Parathyroid adenoma (tissue), 2 donors: ENCODE measurements around the gene REEP1.

Experiments
- H2AFZ ChIP-seq: fragments of 300-600 bp; sonication (generic); one replicate; pipeline ENCODE4 v1.7.0; 2017; ENCODE audit warnings: antibody characterized with exemption, mild to moderate bottlenecking
- H3K27ac ChIP-seq: fragments of 300-600 bp; sonication (generic); one replicate; pipeline ENCODE4 v1.7.0; 2017
- H3K27me3 ChIP-seq: fragments of 300-600 bp; sonication (generic); one replicate; pipeline ENCODE4 v1.7.0; 2017; ENCODE audit warnings: low read length; ENCODE audit not compliant: control insufficient read depth, insufficient read depth
- H3K36me3 ChIP-seq: fragments of 300-600 bp; sonication (generic); one replicate; pipeline ENCODE4 v1.7.0; 2017; ENCODE audit warnings: low read length; ENCODE audit not compliant: control insufficient read depth, insufficient read depth
- H3K4me1 ChIP-seq: fragments of 300-600 bp; sonication (generic); one replicate; pipeline ENCODE4 v1.7.0; 2017; ENCODE audit warnings: control low read depth
- H3K4me2 ChIP-seq: fragments of 300-600 bp; sonication (generic); one replicate; pipeline ENCODE4 v1.7.0; 2017; ENCODE audit warnings: low read length
- H3K4me3 ChIP-seq: fragments of 300-600 bp; sonication (generic); one replicate; pipeline ENCODE4 v1.7.0; 2017; ENCODE audit warnings: low read depth, low read length
- H3K79me2 ChIP-seq: fragments of 300-600 bp; sonication (generic); one replicate; pipeline ENCODE4 v1.7.0; 2017; ENCODE audit warnings: control low read depth
- H3K9ac ChIP-seq: fragments of 300-600 bp; sonication (generic); one replicate; pipeline ENCODE4 v1.7.0; 2017; ENCODE audit warnings: mild to moderate bottlenecking
- H3K9me3 ChIP-seq: fragments of 300-600 bp; sonication (generic); one replicate; pipeline ENCODE4 v1.7.0; 2017; ENCODE audit warnings: low read length; ENCODE audit not compliant: control insufficient read depth
- TF ChIP-seq, protein P1 (sequence below): fragments of 300-600 bp; sonication (generic); IDR thresholded peaks from one replicate; pipeline ENCODE4 v1.7.0; 2017; ENCODE audit warnings: antibody characterized with exemption, mild to moderate bottlenecking
- donor health status: primary hyperparathyroidism.

The REEP1 gene

DNA sequence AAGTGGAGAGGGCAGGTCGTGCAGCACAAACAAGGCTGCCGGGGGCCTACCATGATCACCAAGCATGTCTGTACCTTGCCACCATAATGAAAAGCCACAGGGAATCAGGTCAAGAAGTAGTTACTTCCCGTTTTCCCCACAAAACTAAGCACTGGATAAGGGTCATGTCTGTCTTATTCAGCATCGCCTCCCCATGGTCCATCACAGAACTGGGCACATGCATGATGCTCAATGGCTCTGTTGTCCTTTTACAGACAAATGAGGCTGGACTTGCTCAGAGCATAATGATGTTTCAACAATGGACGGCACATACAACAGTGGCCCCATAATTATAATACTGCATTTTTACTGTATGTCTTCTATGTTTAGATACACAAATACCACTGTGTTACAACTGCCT, 27.5 kb downstream of the REEP1 start:
- Histone ChIP-seq H3K27ac (no peak overlapping the region), H3K9ac (no peak overlapping the region), H3K4me3 (no peak overlapping the region), H3K9me3 (no peaks in the 10 kb centered on the region), H2AFZ (no peak overlapping the region), H3K27me3 (no peaks in the 10 kb centered on the region), H3K36me3 (no peaks in the 10 kb centered on the region), H3K79me2 (peaks cover 3% of the 10 kb centered on the region), H3K4me2 (no peak overlapping the region), H3K4me1 (peaks cover 11% of the 10 kb centered on the region)
- TF ChIP-seq, protein P1, sequence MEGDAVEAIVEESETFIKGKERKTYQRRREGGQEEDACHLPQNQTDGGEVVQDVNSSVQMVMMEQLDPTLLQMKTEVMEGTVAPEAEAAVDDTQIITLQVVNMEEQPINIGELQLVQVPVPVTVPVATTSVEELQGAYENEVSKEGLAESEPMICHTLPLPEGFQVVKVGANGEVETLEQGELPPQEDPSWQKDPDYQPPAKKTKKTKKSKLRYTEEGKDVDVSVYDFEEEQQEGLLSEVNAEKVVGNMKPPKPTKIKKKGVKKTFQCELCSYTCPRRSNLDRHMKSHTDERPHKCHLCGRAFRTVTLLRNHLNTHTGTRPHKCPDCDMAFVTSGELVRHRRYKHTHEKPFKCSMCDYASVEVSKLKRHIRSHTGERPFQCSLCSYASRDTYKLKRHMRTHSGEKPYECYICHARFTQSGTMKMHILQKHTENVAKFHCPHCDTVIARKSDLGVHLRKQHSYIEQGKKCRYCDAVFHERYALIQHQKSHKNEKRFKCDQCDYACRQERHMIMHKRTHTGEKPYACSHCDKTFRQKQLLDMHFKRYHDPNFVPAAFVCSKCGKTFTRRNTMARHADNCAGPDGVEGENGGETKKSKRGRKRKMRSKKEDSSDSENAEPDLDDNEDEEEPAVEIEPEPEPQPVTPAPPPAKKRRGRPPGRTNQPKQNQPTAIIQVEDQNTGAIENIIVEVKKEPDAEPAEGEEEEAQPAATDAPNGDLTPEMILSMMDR, result no peak

DNA sequence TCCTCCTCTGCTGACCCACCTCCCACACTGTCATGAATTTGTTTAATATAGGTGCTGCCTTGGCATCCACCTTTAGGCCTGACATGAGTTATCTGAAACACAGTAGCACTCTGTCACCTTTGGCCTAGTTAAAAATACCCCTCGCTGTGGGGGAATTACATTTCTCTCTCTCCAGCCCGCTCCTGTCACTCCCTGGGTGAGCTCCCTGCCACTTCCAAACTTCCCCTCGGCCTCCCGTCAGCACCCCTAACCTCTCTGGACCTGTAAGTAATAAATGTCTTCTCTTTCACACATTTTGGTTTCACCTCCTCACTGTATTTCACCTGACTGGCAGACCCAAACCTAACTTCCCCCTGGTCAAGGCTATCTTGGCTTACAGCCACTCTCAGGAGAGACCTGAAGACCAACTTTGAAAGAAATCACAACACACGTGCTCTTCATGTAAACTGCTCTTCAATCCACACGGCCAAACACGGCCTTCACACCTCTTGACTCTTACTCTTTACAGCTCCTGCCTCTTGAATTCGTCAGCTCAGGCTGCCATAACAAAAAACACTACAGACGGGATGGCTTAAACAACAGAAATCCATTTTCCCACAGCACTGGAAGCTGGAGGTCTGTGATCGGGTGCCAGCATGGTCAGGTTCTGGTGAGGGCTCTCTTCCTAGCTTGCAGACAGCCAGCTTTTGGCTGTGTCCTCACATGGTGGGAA, 28.3 kb downstream of the REEP1 start:
- no peak overlapping the region for H3K9ac ChIP-seq
- H2AFZ ChIP-seq, result no peak overlapping the region
- H3K4me2 ChIP-seq, result no peak overlapping the region
- no peak overlapping the region for H3K27ac ChIP-seq
- no peaks in the 10 kb centered on the region for H3K36me3 ChIP-seq
- peaks cover 11% of the 10 kb centered on the region for H3K4me1 ChIP-seq
- no peaks in the 10 kb centered on the region for H3K9me3 ChIP-seq
- TF ChIP-seq, protein P1, result no peak
- H3K27me3 ChIP-seq, result no peaks in the 10 kb centered on the region
- H3K79me2 ChIP-seq, result peaks cover 3% of the 10 kb centered on the region
- no peak overlapping the region for H3K4me3 ChIP-seq

DNA sequence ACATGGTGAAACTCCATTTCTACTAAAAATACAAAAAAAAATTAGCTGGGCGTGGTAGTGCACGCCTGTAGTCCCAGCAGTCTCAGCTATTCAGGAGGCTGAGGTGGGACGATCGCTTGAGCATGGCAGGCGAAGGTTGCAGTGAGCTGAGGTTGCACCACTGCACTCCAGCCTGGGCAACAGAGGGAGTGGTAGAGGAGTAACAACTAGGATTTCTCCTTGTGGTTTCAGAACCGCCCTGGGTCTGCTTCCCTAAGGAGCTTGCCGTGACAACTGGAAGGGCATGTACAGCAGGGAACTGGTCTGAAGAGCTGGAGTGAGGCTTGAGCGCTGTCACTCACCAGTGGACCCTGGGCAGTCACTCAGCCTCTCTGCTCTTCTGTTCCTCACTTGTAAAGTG, 29.1 kb downstream of the REEP1 start:
- no peak overlapping the region for H3K27ac ChIP-seq

GRCh38 chr2:86307431-86307830, 30.0 kb downstream of the REEP1 start:
- TF ChIP-seq, protein P1, result no peak
- H3K27me3 ChIP-seq, result no peaks in the 10 kb centered on the region
- no peak overlapping the region for H2AFZ ChIP-seq
- H3K4me3 ChIP-seq, result no peak overlapping the region
- no peak overlapping the region for H3K4me2 ChIP-seq
- H3K9me3 ChIP-seq, result no peaks in the 10 kb centered on the region
- peaks cover 3% of the 10 kb centered on the region for H3K79me2 ChIP-seq
- peaks cover 11% of the 10 kb centered on the region for H3K4me1 ChIP-seq
- H3K9ac ChIP-seq, result no peak overlapping the region
- no peaks in the 10 kb centered on the region for H3K36me3 ChIP-seq
- H3K27ac ChIP-seq, result no peak overlapping the region

More for the DNA sequence above, 29.1 kb downstream of the REEP1 start:
- TF ChIP-seq, protein P1, result no peak
- Histone ChIP-seq H3K4me3 (no peak overlapping the region), H2AFZ (no peak overlapping the region), H3K36me3 (no peaks in the 10 kb centered on the region), H3K27me3 (no peaks in the 10 kb centered on the region), H3K79me2 (peaks cover 3% of the 10 kb centered on the region), H3K9me3 (no peaks in the 10 kb centered on the region), H3K9ac (no peak overlapping the region), H3K4me1 (peaks cover 11% of the 10 kb centered on the region), H3K4me2 (no peak overlapping the region)

DNA sequence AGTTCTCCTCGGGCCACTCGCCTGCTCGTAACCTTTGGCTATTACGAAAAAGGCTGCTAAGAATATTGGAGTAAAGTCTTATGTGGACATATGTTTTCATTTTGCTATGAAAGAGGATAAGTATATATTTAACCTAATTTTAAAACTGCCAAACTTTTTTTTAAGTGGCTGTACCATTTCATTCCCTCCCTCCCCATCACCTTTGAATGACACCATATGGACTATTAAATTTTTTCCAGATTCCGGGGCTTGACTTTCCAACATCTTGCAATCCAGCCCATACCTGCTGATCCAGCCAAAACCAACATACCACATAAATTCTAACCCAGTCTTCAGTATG, 31.5 kb downstream of the REEP1 start:
- Histone ChIP-seq H3K4me1 (peaks cover 5% of the 10 kb centered on the region), H3K27me3 (no peaks in the 10 kb centered on the region), H3K36me3 (no peaks in the 10 kb centered on the region), H3K9ac (no peak overlapping the region), H3K9me3 (no peaks in the 10 kb centered on the region), H2AFZ (no peak overlapping the region), H3K79me2 (peaks cover 3% of the 10 kb centered on the region), H3K4me2 (no peak overlapping the region), H3K4me3 (no peak overlapping the region), H3K27ac (no peak overlapping the region)
- TF ChIP-seq, protein P1, result no peak
